Astrocyte (in vitro differentiated cells and primary cell): ENCODE data around the gene ARID4B.

Source experiments
- EZH2 ChIP-seq: IDR thresholded peaks from 2 replicates; pipeline ENCODE4 v1.6.1; 2012; ENCODE audit warnings: mild to moderate bottlenecking, low read length, inconsistent platforms; ENCODE audit not compliant: insufficient read depth
- TF ChIP-seq, protein P1 (sequence below): IDR thresholded peaks from 2 replicates; pipeline ENCODE4 v1.5.1; 2011; ENCODE audit warnings: low read depth, mild to moderate bottlenecking, inconsistent platforms, low read length, moderate library complexity; ENCODE audit not compliant: insufficient read depth

- TF ChIP-seq, protein P1, sequence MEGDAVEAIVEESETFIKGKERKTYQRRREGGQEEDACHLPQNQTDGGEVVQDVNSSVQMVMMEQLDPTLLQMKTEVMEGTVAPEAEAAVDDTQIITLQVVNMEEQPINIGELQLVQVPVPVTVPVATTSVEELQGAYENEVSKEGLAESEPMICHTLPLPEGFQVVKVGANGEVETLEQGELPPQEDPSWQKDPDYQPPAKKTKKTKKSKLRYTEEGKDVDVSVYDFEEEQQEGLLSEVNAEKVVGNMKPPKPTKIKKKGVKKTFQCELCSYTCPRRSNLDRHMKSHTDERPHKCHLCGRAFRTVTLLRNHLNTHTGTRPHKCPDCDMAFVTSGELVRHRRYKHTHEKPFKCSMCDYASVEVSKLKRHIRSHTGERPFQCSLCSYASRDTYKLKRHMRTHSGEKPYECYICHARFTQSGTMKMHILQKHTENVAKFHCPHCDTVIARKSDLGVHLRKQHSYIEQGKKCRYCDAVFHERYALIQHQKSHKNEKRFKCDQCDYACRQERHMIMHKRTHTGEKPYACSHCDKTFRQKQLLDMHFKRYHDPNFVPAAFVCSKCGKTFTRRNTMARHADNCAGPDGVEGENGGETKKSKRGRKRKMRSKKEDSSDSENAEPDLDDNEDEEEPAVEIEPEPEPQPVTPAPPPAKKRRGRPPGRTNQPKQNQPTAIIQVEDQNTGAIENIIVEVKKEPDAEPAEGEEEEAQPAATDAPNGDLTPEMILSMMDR, result no peak
- no peak for TF ChIP-seq EZH2
Measured at GRCh38 chr1:235221653-235222375, 106.2 kb downstream of the ARID4B start.
